Lower leg skin (tissue), 3 donors: ENCODE results near the gene PHACTR4.

Experiments
- CTCF ChIP-seq, 3 donors: fragments of 450-650 bp; IDR thresholded peaks; one replicate each; pipeline ENCODE4 v1.5.1; 2016; ENCODE audit warnings: antibody characterized with exemption in 3 of 3, mild to moderate bottlenecking in 3 of 3, moderate library complexity in 2 of 3
- POLR2A ChIP-seq, 2 donors: fragments of 450-650 bp; IDR thresholded peaks; one replicate each; pipeline ENCODE4 v1.6.1; 2016 to 2017; ENCODE audit warnings: antibody characterized with exemption in 2 of 2, mild to moderate bottlenecking in 1 of 2, moderate library complexity in 1 of 2

DNA sequence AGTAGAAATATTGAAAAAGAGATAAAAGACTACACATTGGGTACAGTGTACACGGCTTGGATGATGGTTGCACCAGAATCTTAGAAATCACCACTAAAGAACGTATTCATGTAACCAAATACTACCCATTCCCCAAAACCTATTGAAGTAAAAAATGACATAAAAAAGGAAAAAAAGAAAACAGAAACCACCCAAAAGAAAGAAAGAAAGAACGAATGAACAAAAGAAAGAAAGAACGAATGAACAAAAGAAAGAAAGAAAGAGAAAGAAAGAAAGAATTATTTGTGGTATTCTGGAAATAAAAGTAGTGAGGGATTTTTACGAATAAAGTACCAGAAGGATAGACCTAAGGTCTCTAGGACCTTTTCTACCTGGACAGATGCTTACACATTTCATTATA lies 42.1 kb downstream of the PHACTR4 start:
- TF ChIP-seq POLR2A (IDR thresholded peaks at IDR 0.05) (no peak), CTCF (IDR thresholded peaks at IDR 0.05) (no peak)
